HG03469 (cell line): Measurements from ENCODE around the gene CD96.
A peak's percentile ranks its signal among the peaks of the same experiment; 100 is the strongest.

ENCODE experiments used
- ATAC-seq: cut with Tn5 transposase; IDR thresholded peaks from one replicate; pipeline ENCODE4 v1.9.1; 2021; ENCODE audit warnings: mild to moderate bottlenecking, moderate library complexity, moderate number of reproducible peaks; ENCODE audit not compliant: unreplicated experiment

Gene CD96

GRCh38 chr3:111592936-111593335 lies 50.9 kb downstream of the CD96 start:
- ATAC-seq, result no peak

DNA sequence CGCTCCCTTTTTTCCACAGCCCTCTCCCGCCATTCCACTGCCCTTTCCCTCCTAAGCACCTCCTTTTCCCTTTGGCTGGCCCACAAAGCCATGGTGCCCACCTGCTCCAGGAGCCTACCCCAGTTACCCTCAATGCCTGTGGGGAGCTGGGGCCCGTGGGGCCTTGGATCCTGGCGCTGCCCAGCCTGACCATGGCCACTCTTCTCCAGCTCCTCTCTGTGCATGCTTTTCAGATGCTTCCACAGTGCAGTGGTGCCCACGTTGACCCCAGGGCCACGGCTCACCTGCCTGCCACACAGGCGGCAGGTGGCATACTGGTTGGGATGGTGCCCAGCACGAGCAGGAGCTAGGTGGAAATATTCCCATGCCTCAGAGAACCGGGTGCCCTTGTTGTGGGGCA lies 51.7 kb downstream of the CD96 start:
- no peak for ATAC-seq

DNA sequence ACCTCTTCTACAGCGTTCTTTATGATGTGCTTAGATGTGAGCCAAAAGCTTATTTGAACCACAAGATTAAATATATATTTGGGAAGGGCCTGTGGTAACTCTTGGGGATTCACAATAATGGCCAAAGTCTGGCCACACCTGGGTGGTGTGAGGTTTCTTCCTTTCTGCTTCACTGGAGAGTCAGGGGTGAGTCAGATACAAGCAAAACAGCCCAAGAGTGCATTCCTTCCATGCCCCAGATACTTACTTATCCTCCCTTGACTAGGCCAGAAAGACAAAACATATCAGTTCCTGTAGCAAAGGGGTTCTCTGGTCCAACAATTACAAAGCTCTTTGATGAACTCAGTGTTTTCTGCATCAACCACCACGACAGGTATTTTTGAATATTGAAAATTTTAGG lies 52.2 kb downstream of the CD96 start:
- peak; percentile 42 for ATAC-seq

DNA sequence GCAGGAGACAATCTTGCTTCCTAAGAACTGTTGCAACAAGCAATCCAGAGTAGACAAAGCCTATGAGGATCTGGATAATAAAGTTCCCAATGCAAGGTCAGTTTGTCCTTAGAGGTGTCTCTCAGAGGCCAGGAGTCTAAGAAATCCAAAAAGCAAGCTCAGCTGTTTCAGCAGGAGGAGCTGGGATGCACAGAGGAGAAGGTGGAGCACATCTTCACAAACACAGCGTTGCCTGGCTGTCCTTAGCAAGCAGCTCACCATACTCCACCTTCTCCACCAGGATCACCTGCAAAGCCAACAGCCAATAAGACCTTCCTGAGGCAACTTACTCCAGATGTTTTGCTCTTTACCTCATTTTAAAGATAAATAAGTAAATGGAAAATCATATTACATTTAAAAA lies 52.8 kb downstream of the CD96 start:
- no peak for ATAC-seq

DNA sequence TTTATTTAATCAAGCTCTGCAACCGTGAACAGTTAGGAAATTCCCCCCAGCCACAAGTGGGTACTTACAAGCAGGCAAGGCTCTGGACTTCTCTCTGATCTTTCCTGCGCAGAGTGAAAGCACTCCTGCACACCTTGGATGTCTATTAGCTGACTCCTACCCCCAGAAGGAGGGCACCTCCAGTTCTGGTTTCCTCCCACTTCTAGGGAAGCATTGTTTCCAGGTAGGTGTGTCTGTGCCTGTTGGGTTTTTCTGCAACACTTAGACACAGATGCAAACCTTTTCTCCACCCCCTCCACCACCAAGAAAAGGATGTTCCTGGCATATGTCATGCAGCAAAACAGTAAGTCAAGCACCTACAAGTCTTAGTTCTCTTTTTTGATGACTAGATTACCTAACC lies 53.2 kb downstream of the CD96 start, which contains the start of gene ZBED2:
TSS of gene ZBED2 (minus strand) at position 115 of the 400 bp plus-strand sequence. CDS start 1,145 bp downstream, outside the sequence.
- peak; percentile 43 for ATAC-seq

DNA sequence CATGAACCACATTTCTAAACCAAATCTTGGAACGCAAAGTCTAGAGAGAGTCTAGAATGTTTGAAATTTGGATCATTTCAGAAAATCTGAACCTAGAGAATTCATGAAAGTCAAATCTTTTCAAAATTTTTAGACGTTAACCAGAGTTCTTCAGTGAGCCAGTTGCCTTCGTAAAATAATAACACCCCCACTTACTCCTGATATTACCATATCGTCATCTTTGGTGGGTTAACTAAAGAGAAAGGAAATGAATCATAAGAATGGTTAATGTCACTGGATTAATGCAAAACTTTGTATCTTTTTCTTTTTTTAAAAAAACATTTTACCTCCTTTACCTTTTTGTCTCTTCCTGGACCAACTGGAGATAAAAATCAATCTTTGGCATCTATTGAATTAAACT lies 54.3 kb downstream of the CD96 start:
- ATAC-seq, result no peak

DNA sequence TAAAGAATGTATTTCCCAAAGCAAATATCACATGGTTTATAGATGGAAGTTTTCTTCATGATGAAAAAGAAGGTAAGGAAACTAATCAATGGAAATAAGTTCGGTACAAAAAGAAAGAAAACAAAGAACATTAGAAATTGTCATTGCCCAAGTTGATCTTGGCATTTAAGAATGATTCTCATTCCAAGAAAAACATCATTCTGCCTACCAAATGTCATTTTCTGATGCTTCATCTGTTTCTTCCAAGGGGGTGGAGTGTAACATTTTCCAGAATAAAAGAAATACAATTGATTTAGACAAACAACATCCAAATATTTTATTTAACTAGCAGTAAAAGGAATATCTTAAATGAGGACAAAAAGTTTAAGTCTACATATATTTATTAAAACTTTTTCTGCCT lies 56.1 kb downstream of the CD96 start:
- ATAC-seq, result no peak

- no peak for ATAC-seq
Measured at GRCh38 chr3:111598552-111598951, 56.6 kb downstream of the CD96 start.

DNA sequence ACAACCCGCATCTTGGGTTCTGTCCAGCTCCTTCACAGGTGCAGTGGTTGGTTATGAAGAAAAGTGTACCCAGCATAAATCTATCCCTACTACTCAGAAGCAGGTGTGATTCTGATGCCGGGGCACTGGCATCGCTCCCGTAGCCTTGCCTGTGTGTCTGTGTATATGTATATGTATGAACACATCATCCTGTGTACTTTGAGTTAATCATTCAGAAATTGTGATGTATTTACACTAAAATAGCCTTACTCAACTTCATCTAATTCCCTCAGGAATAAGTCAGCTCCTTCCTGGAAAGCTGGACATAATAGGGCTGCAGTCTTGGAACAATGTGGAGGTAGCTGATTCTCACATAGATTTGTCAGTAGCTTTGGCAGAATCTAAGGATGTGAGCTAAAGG lies 59.8 kb downstream of the CD96 start:
- no peak for ATAC-seq

DNA sequence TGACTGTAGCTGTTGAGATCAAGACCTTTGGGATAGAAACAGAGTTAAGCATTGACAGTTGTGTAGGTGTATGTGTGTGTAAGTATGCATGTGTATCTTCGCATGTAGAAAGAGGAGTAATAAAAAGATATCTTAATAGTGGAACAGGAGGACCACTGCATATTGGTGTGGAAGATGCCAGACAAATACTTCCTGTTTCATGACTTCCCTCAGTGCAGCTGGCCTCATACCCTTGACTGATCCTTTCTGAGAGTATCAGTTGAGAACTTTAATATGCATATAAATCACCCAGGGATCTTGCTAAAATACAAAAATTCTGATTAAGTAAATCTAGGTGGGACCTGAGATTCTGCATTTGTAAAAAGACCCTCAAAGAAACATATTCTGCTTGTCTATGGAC lies 61.7 kb downstream of the CD96 start:
- ATAC-seq, result peak; percentile 44

GRCh38 chr3:111604119-111604518 lies 62.1 kb downstream of the CD96 start:
- ATAC-seq, result no peak

DNA sequence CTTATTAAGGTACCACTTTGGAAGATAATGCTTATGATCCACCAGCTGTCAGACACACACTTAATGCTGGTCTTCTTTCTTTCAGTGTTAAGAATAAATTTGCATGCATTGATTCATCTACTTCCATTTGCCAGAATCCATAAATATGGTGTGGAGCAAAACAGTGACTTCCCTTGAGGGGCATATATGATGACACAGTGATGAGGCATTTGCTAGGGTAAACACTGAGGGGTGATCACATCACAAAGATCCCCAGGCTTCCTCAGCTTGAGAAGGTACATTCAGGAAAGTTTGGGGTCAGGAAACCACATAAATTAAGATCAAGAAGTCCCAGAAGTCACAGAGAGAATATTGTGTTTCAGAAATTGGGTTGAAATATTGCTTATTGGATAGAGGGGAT lies 63.0 kb downstream of the CD96 start:
- no peak for ATAC-seq

- ATAC-seq, result no peak
Measured at GRCh38 chr3:111605493-111605892, 63.5 kb downstream of the CD96 start.

DNA sequence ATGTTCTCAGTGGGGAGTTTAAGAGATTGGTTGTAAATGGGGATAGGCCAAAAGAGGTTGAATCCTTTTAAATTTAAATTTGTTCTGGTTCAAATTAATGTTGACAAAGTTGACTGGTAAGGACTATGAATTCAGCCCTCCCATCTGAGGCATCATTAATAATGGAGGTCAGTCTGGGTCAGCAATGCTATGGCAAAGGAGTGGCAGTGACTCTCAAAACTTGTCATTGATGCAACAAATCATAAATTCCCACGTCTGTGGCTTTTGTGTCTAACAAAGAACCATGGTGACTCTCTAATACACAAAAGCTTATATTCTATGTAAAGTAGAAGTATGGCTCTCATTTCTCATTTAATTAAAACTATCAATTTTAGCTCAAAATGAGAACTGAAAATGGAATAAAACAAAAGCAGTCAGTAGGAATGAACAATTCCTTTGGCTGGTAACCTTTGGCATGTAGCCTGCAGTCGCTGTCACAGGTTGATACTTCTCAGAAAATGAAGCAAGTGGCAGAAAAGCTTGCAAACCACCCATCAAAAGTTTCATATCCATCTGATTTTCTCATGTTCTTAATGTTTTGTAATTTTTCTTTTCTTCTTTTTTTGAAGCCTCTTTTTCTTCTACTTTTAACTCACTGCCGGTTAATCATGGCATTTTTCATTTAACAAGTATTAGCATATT lies 65.4 kb downstream of the CD96 start:
- no peak for ATAC-seq

DNA sequence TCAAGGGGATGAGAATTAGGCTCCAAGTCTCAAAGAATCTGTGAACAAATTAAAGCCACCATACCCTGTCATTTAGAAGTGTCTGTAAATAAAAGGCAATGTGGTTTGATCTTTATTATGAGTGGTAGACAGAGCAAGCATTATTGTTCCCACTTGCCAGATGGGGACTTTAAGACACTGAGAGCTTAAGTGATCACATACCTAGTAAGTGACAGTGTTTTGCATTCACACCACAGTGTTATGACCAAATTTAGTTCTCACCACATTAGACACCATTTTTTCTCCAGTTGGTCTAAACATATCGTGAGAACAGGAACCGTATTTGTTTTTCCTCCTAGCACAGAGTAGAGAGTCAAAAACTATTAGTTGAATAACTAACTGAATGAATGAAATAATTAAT lies 66.4 kb downstream of the CD96 start:
- no peak for ATAC-seq

- no peak for ATAC-seq
Measured at GRCh38 chr3:111609700-111610099, 67.7 kb downstream of the CD96 start.

- peak; percentile 86 for ATAC-seq
Measured at GRCh38 chr3:111610189-111610588, 68.2 kb downstream of the CD96 start.

- peak; percentile 19 for ATAC-seq
Measured at GRCh38 chr3:111610612-111611054, 68.6 kb downstream of the CD96 start.

DNA sequence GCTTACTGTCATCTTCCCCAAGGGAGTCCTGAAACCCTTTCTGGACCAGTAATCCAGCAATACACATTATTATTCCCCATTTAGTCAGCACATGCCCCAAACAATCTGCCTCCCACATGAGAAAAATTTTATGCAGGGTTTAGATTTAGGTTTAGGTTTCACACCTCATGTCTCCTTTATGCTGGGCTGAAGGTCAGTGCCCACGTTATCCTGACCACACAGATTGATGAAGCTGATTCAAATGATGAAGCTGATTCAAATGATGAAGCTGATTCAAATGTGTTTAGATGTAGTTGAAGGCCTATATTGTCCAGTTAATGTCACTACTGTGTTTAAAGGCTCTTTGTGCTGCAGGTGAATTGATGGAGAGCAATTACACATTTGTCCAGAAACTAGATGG lies 71.3 kb downstream of the CD96 start:
- no peak for ATAC-seq

GRCh38 chr3:111615880-111616279 lies 73.9 kb downstream of the CD96 start:
- no peak for ATAC-seq

- ATAC-seq, result peak; percentile 71
Measured at GRCh38 chr3:111616417-111617105, 74.6 kb downstream of the CD96 start.

GRCh38 chr3:111617406-111617805 lies 75.4 kb downstream of the CD96 start:
- no peak for ATAC-seq
